A673 (cell line): Measurements from ENCODE around the gene KATNB1. TPM values are rescaled to one million over a fixed set of nuclear protein-coding genes. Genes with fewer than 3 reads are reported as not detected.

Source experiments
- BruUV-seq: library from RNA; stranded (reverse); fragments of 400-500 nt; replicated peaks from 2 replicates; lab custom pipeline; 2021; lab: Mats Ljungman, UMichigan
- CTCF ChIA-PET: fragments of 300-600 bp; sonication (Branson Sonifier 250); formaldehyde crosslinking; loops from one replicate; lab custom pipeline; 2022; ENCODE audit warnings: antibody characterized with exemption; lab: Charles Lee
- POLR2A ChIA-PET: fragments of 300-600 bp; sonication (Branson Sonifier 250); formaldehyde crosslinking; loops from one replicate; lab custom pipeline; 2022; ENCODE audit warnings: antibody characterized with exemption; ENCODE audit not compliant: low non-redundant PET; lab: Charles Lee
- DNase-seq: peaks from one replicate; pipeline ENCODE4 v3.0.0-alpha.2; 2015; ENCODE audit warnings: low spot score
- H3K27ac ChIP-seq: fragments of 200-600 bp; sonication (generic); 2 replicates; pipeline ENCODE4 v1.5.1; 2016; ENCODE audit warnings: mixed run types, low read depth, mild to moderate bottlenecking, mixed read lengths, antibody characterized with exemption, low read length; ENCODE audit not compliant: poor library complexity, severe bottlenecking
- H3K27me3 ChIP-seq: fragments of 200-600 bp; sonication (generic); replicated peaks from 2 replicates; pipeline ENCODE4 v1.6.1; 2017; ENCODE audit warnings: mixed run types, low read depth, mild to moderate bottlenecking, mixed read lengths, antibody characterized with exemption, low read length; ENCODE audit not compliant: insufficient read depth, poor library complexity
- H3K36me3 ChIP-seq: fragments of 200-600 bp; sonication (generic); 2 replicates; pipeline ENCODE4 v1.6.1; 2016; ENCODE audit warnings: mixed run types, mild to moderate bottlenecking, mixed read lengths, antibody characterized with exemption, low read length; ENCODE audit not compliant: insufficient read depth, poor library complexity, severe bottlenecking
- H3K4me1 ChIP-seq: fragments of 200-600 bp; sonication (generic); 2 replicates; pipeline ENCODE4 v1.6.1; 2017; ENCODE audit warnings: mixed run types, mild to moderate bottlenecking, mixed read lengths, antibody characterized with exemption, low read length; ENCODE audit not compliant: insufficient read depth, poor library complexity, severe bottlenecking
- H3K4me3 ChIP-seq: fragments of 200-600 bp; sonication (generic); 2 replicates; pipeline ENCODE4 v1.5.1; 2016; ENCODE audit warnings: low read depth, mixed run types, mild to moderate bottlenecking, mixed read lengths, low read length; ENCODE audit not compliant: poor library complexity, severe bottlenecking
- H3K9me3 ChIP-seq: fragments of 200-600 bp; sonication (generic); 2 replicates; pipeline ENCODE4 v1.6.1; 2016; ENCODE audit warnings: mixed run types, low read depth, mild to moderate bottlenecking, mixed read lengths, antibody characterized with exemption, low read length; ENCODE audit not compliant: poor library complexity, severe bottlenecking
- CTCF ChIP-seq: fragments of 300-800, 200-600 bp; sonication (generic); conservative IDR thresholded peaks from 2 replicates; pipeline ENCODE4 v1.5.1; 2017; ENCODE audit warnings: low read depth, mild to moderate bottlenecking, antibody characterized with exemption, low read length, moderate library complexity, mixed read lengths
- EZH2 ChIP-seq: fragments of 200-600 bp; sonication (generic); IDR thresholded peaks from 2 replicates; pipeline ENCODE4 v1.6.1; 2017; ENCODE audit warnings: borderline replicate concordance, low read depth, mild to moderate bottlenecking, mixed read lengths, antibody characterized with exemption, low read length; ENCODE audit not compliant: poor library complexity, severe bottlenecking
- intact Hi-C: fragments of 100-400 bp; cut with micrococcal nuclease; formaldehyde crosslinking; loops from one replicate; pipeline ENCODE4 v1.10.0; 2022; ENCODE audit not compliant: unreplicated experiment
- total RNA-seq: library from RNA; stranded (reverse); gene quantifications from 2 replicates; pipeline ENCODE4 v1.2.3, GENCODE V29; 2021

Gene KATNB1
- total RNA-seq, 1 experiment from 2014 or later, result 55.7 TPM

GRCh38 chr16:57797526-57798266 lies 62.1 kb downstream of the KATNB1 start:
- Histone ChIP-seq H3K4me1 (peaks cover 47% of the 10 kb centered on the region), H3K36me3 (peaks cover 48% of the 10 kb centered on the region), H3K9me3 (no peaks in the 10 kb centered on the region), H3K27ac (peak overlapping the region; percentile 94), H3K4me3 (peak overlapping the region; percentile 68), H3K27me3 (no peaks in the 10 kb centered on the region)
- intact Hi-C loops, result loop anchor here (5.0 kb wide), 2 partner anchors 65 to 205 kb away; partner anchors contain the start of genes USB1 and ZNF319
- DNase-seq, result peak; percentile 38
- ChIA-PET CTCF (no interaction called here), POLR2A (no interaction called here)
- no TSS peak for BruUV-seq
- TF ChIP-seq EZH2, result no peak
- no peak for TF ChIP-seq CTCF

GRCh38 chr16:57798267-57798810 lies 62.8 kb downstream of the KATNB1 start:
- no peaks in the 10 kb centered on the region for H3K27me3 ChIP-seq
- no peaks in the 10 kb centered on the region for H3K9me3 ChIP-seq
- BruUV-seq, result TSS peak; percentile 25
- CTCF ChIA-PET, result interaction anchor here (0.6 kb wide), 1 partner anchor 15 kb away, joined by 3 read pairs; no protein-coding TSS in a partner anchor
- H3K36me3 ChIP-seq, result peaks cover 45% of the 10 kb centered on the region
- intact Hi-C loops, result loop anchor here (5.0 kb wide), 2 partner anchors 64 to 204 kb away; partner anchors contain the start of genes USB1 and ZNF319
- TF ChIP-seq EZH2 (no peak), CTCF (no peak)
- POLR2A ChIA-PET, result no interaction called here
- H3K4me1 ChIP-seq, result peaks cover 53% of the 10 kb centered on the region
- peak; percentile 53 for DNase-seq
- H3K4me3 ChIP-seq, result peak overlapping the region; percentile 68
- peak overlapping the region; percentile 94 for H3K27ac ChIP-seq

DNA sequence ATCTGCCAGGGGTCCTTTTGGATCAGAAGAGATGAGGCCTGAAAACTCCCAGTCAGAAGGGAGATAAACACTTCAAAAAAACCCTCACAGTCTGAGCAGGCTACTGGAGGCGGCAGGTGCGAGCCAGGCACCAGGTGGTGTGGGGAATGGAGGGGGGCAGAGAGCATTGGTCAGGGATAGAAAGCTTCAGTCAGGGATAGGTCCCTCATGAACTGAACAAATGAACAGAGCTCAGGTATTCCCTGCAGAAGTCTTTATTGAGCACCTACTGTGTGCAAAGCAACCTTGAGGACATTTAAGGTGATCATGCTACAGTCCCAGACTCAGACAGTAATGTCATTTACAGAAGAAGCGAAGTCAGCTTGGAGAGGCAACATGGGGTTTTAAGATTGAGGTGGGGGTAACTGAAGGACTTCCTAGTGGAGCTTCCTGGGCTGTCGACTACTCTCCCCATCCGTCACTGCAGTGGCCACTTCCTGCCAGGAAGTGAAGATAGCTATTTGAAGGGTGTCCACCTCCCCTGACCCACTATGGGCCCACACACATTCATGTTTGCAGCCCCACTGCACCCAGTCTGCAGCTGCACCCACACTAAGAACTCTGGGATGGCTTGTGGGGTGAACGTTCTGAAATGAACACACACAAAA lies 63.5 kb downstream of the KATNB1 start:
- no peak for DNase-seq
- TF ChIP-seq CTCF, result no peak
- TF ChIP-seq EZH2, result no peak
- no peaks in the 10 kb centered on the region for H3K27me3 ChIP-seq
- CTCF ChIA-PET, result interaction anchor here (0.6 kb wide), 1 partner anchor 16 kb away, joined by 3 read pairs; no protein-coding TSS in a partner anchor
- peak overlapping the region; percentile 68 for H3K4me3 ChIP-seq
- no peaks in the 10 kb centered on the region for H3K9me3 ChIP-seq
- POLR2A ChIA-PET, result no interaction called here
- intact Hi-C loops, result loop anchor here (5.0 kb wide), 2 partner anchors 63 to 203 kb away; partner anchors contain the start of genes USB1 and ZNF319
- BruUV-seq, result no TSS peak
- H3K4me1 ChIP-seq, result peaks cover 61% of the 10 kb centered on the region
- peaks cover 39% of the 10 kb centered on the region for H3K36me3 ChIP-seq
- peak overlapping the region; percentile 94 for H3K27ac ChIP-seq
